Mesothelial cell of epicardium (in vitro differentiated cells): ENCODE data around the gene ALDOB. TPM values are rescaled to one million over a fixed set of nuclear protein-coding genes. Genes with fewer than 3 reads are reported as not detected.

Experiments used
- DNase-seq, 2 experiments: peaks; one replicate each; pipeline ENCODE4 v3.0.0; 2021; ENCODE audit warnings: low spot score in 2 of 2; ENCODE audit not compliant: unreplicated experiment in 2 of 2
- H3K27ac Mint-ChIP-seq: 2 replicates; pipeline ENCODE4 v1.8.0; 2021; ENCODE audit warnings: mixed read lengths
- H3K27me3 Mint-ChIP-seq: 2 replicates; pipeline ENCODE4 v1.8.0; 2021; ENCODE audit warnings: low read depth, mixed read lengths
- H3K36me3 Mint-ChIP-seq: 2 replicates; pipeline ENCODE4 v1.8.0; 2021; ENCODE audit warnings: mixed read lengths
- H3K4me1 Mint-ChIP-seq: 2 replicates; pipeline ENCODE4 v1.8.0; 2021; ENCODE audit warnings: mixed read lengths
- H3K4me3 Mint-ChIP-seq: 2 replicates; pipeline ENCODE4 v1.8.0; 2021; ENCODE audit warnings: mild to moderate bottlenecking, moderate library complexity, mixed read lengths
- H3K9me3 Mint-ChIP-seq: 2 replicates; pipeline ENCODE4 v1.8.0; 2021; ENCODE audit warnings: mixed read lengths
- CTCF ChIP-seq: fragments of 200-600 bp; sonication (generic); IDR thresholded peaks from one replicate; pipeline ENCODE4 v1.5.0; 2021; ENCODE audit warnings: antibody characterized with exemption; ENCODE audit not compliant: unreplicated experiment
- total RNA-seq: library from RNA; stranded (reverse); gene quantifications from 3 replicates; pipeline ENCODE4 v1.2.1, GENCODE V29; 2021

The ALDOB gene
- total RNA-seq, 1 donor from 2014 or later, result not detected

GRCh38 chr9:101427957-101428655 lies 7.5 kb downstream of the ALDOB start:
- Mint-ChIP-seq H3K27me3 (peaks cover 18% of the 10 kb centered on the region), H3K4me1 (no peaks in the 10 kb centered on the region), H3K36me3 (no peaks in the 10 kb centered on the region), H3K27ac (no peak overlapping the region), H3K4me3 (no peak overlapping the region), H3K9me3 (no peaks in the 10 kb centered on the region)
- no peak for TF ChIP-seq CTCF
- DNase-seq, result no peak

- H3K36me3 Mint-ChIP-seq, result no peaks in the 10 kb centered on the region
Observed at GRCh38 chr9:101427358-101427757, 8.2 kb downstream of the ALDOB start.

GRCh38 chr9:101421653-101422065 lies 13.9 kb downstream of the ALDOB start:
- Mint-ChIP-seq H3K4me1 (no peaks in the 10 kb centered on the region), H3K4me3 (no peak overlapping the region), H3K9me3 (peaks cover 11% of the 10 kb centered on the region), H3K27me3 (peaks cover 2% of the 10 kb centered on the region), H3K27ac (no peak overlapping the region), H3K36me3 (peaks cover 4% of the 10 kb centered on the region)
- DNase-seq, result no peak
- no peak for TF ChIP-seq CTCF

More at GRCh38 chr9:101427358-101427757, 8.2 kb downstream of the ALDOB start:
- Mint-ChIP-seq H3K27me3 (peaks cover 18% of the 10 kb centered on the region), H3K4me3 (no peak overlapping the region), H3K9me3 (no peaks in the 10 kb centered on the region), H3K4me1 (no peaks in the 10 kb centered on the region), H3K27ac (no peak overlapping the region)
- no peak for TF ChIP-seq CTCF
- DNase-seq, result no peak

GRCh38 chr9:101419863-101420262 lies 15.7 kb downstream of the ALDOB start:
- Mint-ChIP-seq H3K4me1 (no peaks in the 10 kb centered on the region), H3K4me3 (no peak overlapping the region)

GRCh38 chr9:101418518-101419430 lies 16.8 kb downstream of the ALDOB start:
- H3K9me3 Mint-ChIP-seq, result peaks cover 26% of the 10 kb centered on the region
- no peak for TF ChIP-seq CTCF
- H3K4me1 Mint-ChIP-seq, result no peaks in the 10 kb centered on the region
- no peaks in the 10 kb centered on the region for H3K27me3 Mint-ChIP-seq
- H3K36me3 Mint-ChIP-seq, result peaks cover 17% of the 10 kb centered on the region
- H3K4me3 Mint-ChIP-seq, result no peak overlapping the region
- DNase-seq, result no peak
- H3K27ac Mint-ChIP-seq, result no peak overlapping the region

More at GRCh38 chr9:101419863-101420262, 15.7 kb downstream of the ALDOB start:
- no peak for DNase-seq
- Mint-ChIP-seq H3K27me3 (peaks cover 2% of the 10 kb centered on the region), H3K9me3 (peaks cover 18% of the 10 kb centered on the region), H3K27ac (no peak overlapping the region), H3K36me3 (peaks cover 11% of the 10 kb centered on the region)
- TF ChIP-seq CTCF, result no peak
